ENCODE data around the gene THOC6. TPM values are rescaled to one million over a fixed set of nuclear protein-coding genes. Genes with fewer than 3 reads are reported as not detected.

THOC6 gene
- total RNA-seq, 1 donor from 2014 or later: 27.4 TPM

- TF ChIP-seq CTCF (IDR thresholded peaks at IDR 0.05): no peak
- Mint-ChIP-seq H3K4me1 (ENCODE audit: low read depth) (peaks cover 3% of the 10 kb centered on the region), H3K27ac (ENCODE audit: unreplicated experiment) (no peak overlapping the region), H3K9me3 (ENCODE audit: low read depth) (no peaks in the 10 kb centered on the region), H3K36me3 (ENCODE audit: low read depth) (no peaks in the 10 kb centered on the region), H3K27me3 (ENCODE audit: low read depth) (peaks cover 53% of the 10 kb centered on the region), H3K4me3 (ENCODE audit: unreplicated experiment) (no peak overlapping the region)
- no peak for DNase-seq (ENCODE audit: low spot score)
These were observed 12.3 kb downstream of the THOC6 start for GRCh38 chr16:3035972-3036725.

- Mint-ChIP-seq H3K36me3 (ENCODE audit: low read depth) (no peaks in the 10 kb centered on the region), H3K4me1 (ENCODE audit: low read depth) (peaks cover 3% of the 10 kb centered on the region), H3K4me3 (ENCODE audit: unreplicated experiment) (no peak within 1 kb of the TSS), H3K27ac (ENCODE audit: unreplicated experiment) (no peak within 1 kb of the TSS), H3K27me3 (ENCODE audit: low read depth) (peaks cover 55% of the 10 kb centered on the region), H3K9me3 (ENCODE audit: low read depth) (no peaks in the 10 kb centered on the region)
- no peak for DNase-seq (ENCODE audit: low spot score)
- TF ChIP-seq CTCF (IDR thresholded peaks at IDR 0.05): no peak
These were observed 13.0 kb downstream of the THOC6 start, which contains the start of gene BICDL2 for GRCh38 chr16:3036726-3037315. Gene BICDL2, minus strand, starts transcription at chr16:3036944. Its CDS starts 1,448 bp downstream, at chr16:3035496.

DNA sequence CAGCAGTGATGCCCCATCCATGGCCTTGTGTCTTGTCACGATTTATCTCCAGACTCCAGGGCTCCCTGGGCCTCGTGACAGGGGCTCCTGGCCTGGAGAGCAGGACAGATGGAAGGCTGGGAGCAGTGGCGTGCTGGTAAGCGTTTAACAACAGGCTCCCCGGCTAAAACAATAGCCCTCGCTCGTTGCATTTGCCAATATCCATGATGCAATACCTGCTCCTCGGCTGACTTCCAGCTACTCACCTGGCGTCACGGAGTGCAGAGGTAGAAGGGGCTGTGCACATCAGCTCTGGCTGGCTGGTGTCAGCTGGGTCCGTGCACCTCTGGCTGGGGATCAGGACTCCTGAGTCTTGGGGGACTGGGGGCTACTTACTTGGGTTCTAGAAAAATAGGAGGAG is 14.4 kb downstream of the THOC6 start:
- no peak for DNase-seq (ENCODE audit: low spot score)
- no peak for TF ChIP-seq CTCF (IDR thresholded peaks at IDR 0.05)
- Mint-ChIP-seq H3K4me3 (ENCODE audit: unreplicated experiment) (no peak overlapping the region), H3K9me3 (ENCODE audit: low read depth) (no peaks in the 10 kb centered on the region), H3K27ac (ENCODE audit: unreplicated experiment) (no peak overlapping the region), H3K4me1 (ENCODE audit: low read depth) (peaks cover 3% of the 10 kb centered on the region), H3K36me3 (ENCODE audit: low read depth) (no peaks in the 10 kb centered on the region), H3K27me3 (ENCODE audit: low read depth) (peaks cover 45% of the 10 kb centered on the region)

DNA sequence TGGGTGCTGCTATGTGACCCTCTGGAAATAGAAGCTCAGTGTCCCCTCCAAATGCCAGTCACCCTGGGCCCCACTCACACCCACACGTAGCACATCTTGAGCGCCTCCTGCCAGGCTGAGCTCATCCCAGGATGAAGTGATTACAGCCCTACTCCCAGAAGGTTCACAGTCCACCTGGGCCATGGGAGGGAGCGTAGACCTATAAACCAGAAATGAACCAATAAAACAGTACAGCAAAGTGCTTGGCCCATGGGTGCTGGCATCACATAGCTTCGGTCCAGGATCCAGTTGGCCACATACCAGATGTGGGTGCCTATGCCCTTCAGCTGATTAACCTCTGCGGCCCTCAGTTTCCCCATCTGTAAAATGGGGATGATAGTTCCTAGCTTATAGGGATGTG is 15.1 kb downstream of the THOC6 start:
- no peak for TF ChIP-seq CTCF (IDR thresholded peaks at IDR 0.05)
- no peak for DNase-seq (ENCODE audit: low spot score)
- H3K4me3 Mint-ChIP-seq (ENCODE audit: unreplicated experiment): no peak overlapping the region
- H3K36me3 Mint-ChIP-seq (ENCODE audit: low read depth): no peaks in the 10 kb centered on the region
- H3K27me3 Mint-ChIP-seq (ENCODE audit: low read depth): peaks cover 40% of the 10 kb centered on the region
- H3K4me1 Mint-ChIP-seq (ENCODE audit: low read depth): peaks cover 3% of the 10 kb centered on the region
- no peaks in the 10 kb centered on the region for H3K9me3 Mint-ChIP-seq (ENCODE audit: low read depth)
- no peak overlapping the region for H3K27ac Mint-ChIP-seq (ENCODE audit: unreplicated experiment)

- no peak for TF ChIP-seq CTCF (IDR thresholded peaks at IDR 0.05)
- Mint-ChIP-seq H3K36me3 (ENCODE audit: low read depth) (peaks cover 1% of the 10 kb centered on the region), H3K4me3 (ENCODE audit: unreplicated experiment) (no peak overlapping the region), H3K9me3 (ENCODE audit: low read depth) (no peaks in the 10 kb centered on the region), H3K27me3 (ENCODE audit: low read depth) (peaks cover 33% of the 10 kb centered on the region), H3K4me1 (ENCODE audit: low read depth) (peaks cover 7% of the 10 kb centered on the region), H3K27ac (ENCODE audit: unreplicated experiment) (no peak overlapping the region)
- DNase-seq (ENCODE audit: low spot score): no peak
These were observed 18.5 kb downstream of the THOC6 start for GRCh38 chr16:3042376-3042775.

Measured in chondrocyte (in vitro differentiated cells).